Right cardiac atrium (tissue), 5 donors: ENCODE results near the gene CPM. TPM values are rescaled to one million over a fixed set of nuclear protein-coding genes. Genes with fewer than 3 reads are reported as not detected.

Experiments used
- ATAC-seq, 2 donors: fragments of 200-7000 bp; cut with Tn5 transposase; one replicate each; pipeline versions ENCODE4 v1.8.0 to v1.9.1; 2020; ENCODE audit warnings: moderate library complexity in 2 of 2, mild to moderate bottlenecking in 1 of 2
- DNase-seq, 3 donors: peaks; one replicate each; pipeline ENCODE4 v3.0.0-alpha.2; 2020
- H3K27ac ChIP-seq: one replicate; pipeline ENCODE4 v1.5.1; 2013; ENCODE audit warnings: mild to moderate bottlenecking, low read length, control low read depth, moderate library complexity
- H3K27me3 ChIP-seq: one replicate; pipeline ENCODE4 v1.6.1; 2013; ENCODE audit not compliant: control insufficient read depth, insufficient read depth
- H3K4me1 ChIP-seq: one replicate; pipeline ENCODE4 v1.6.1; 2013; ENCODE audit warnings: low read length; ENCODE audit not compliant: control insufficient read depth, insufficient read depth
- H3K4me3 ChIP-seq: one replicate; pipeline ENCODE4 v1.5.1; 2013; ENCODE audit warnings: low read length, control low read depth
- H3K9me3 ChIP-seq: one replicate; pipeline ENCODE4 v1.6.1; 2013; ENCODE audit warnings: low read length; ENCODE audit not compliant: control insufficient read depth
- WGBS: extraction: QIAGEN DNeasy Blood & Tissue Kit; methylation state at CpG from one replicate; pipeline ENCODE4 v1.1.7; 2013; 5-methylcytosine and 5-hydroxymethylcytosine counted together
- intact Hi-C, 4 donors: fragments of 100-400 bp; cut with DNase I; formaldehyde crosslinking; loops; one replicate each; pipeline versions ENCODE4 v1.11.0 to v1.14.0; 2022 to 2023
- polyA plus RNA-seq: library from polyadenylated mRNA; stranded (reverse); fragments of 200-250 nt; gene quantifications from one replicate; pipeline ENCODE4 v1.2.3, GENCODE V29; 2013
- total RNA-seq, 4 donors: library from RNA; stranded (reverse); fragmentation: NEBNext Ultra II Directional; extraction: Animal tissue kit (Norgen Biotek cat#: 25700); gene quantifications; one replicate each; pipeline ENCODE4 v1.2.1, GENCODE V29; 2021
- donor health status: healthy with polysubstance abuse.
- donor health status: DM: no; HTN: yes; CAD: no.
- donor health status: DM: no; HTN: no; CAD: no.
- donor health status: DM: no; HTN: yes; CAD: no; lungs with severe emphysema.
- donor health status: DM: yes; HTN: yes; CAD: no.

CPM gene
- total and polyA plus RNA-seq, 5 donors = 5.8 to 14.3 (median 8.4) TPM

- ATAC-seq = no peak
Measured at GRCh38 chr12:68954811-68955210, 21.8 kb upstream of the CPM start.

GRCh38 chr12:68953536-68953935 is 20.6 kb upstream of the CPM start:
- WGBS = 71% methylated on average over 2 of the region's 2 CpGs
- Histone ChIP-seq H3K4me1 (no peaks in the 10 kb centered on the region), H3K9me3 (no peaks in the 10 kb centered on the region), H3K4me3 (no peak overlapping the region), H3K27ac (no peak overlapping the region), H3K27me3 (no peaks in the 10 kb centered on the region)
- DNase-seq (no peak), ATAC-seq (no peak)
- intact Hi-C loops = no loop called here

More at GRCh38 chr12:68954811-68955210, 21.8 kb upstream of the CPM start:
- intact Hi-C loops = no loop called here
- Histone ChIP-seq H3K4me3 (no peak overlapping the region), H3K9me3 (no peaks in the 10 kb centered on the region), H3K27me3 (no peaks in the 10 kb centered on the region), H3K4me1 (no peaks in the 10 kb centered on the region), H3K27ac (no peak overlapping the region)
- 91% methylated on average over 7 of the region's 7 CpGs for WGBS
- DNase-seq = no peak

DNA sequence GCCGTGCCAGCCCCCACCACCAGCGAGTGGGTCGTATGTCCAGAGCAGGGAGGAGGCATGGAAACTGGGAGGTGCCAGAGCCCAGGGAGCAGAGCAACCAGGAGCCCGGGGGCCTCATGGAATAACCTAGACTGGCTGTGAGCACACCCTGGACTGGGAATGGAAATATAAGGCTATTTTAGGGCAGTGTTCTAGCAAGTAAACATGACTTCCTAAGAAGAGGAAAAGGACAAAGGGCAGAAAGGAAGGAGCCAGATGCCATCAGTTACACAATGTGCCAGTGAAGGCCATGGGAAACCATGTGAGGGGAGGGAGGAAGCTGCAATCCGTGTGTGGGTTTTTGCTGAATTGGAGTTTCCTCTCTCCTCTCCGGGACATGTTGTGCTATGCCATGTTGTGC is 18.7 kb upstream of the CPM start:
- 60% methylated on average over 6 of the region's 6 CpGs for WGBS
- peak; percentile 61 to 66 for ATAC-seq

GRCh38 chr12:68950511-68950910 is 17.5 kb upstream of the CPM start:
- Histone ChIP-seq H3K27me3 (no peaks in the 10 kb centered on the region), H3K9me3 (no peaks in the 10 kb centered on the region), H3K4me3 (no peak overlapping the region), H3K27ac (no peak overlapping the region), H3K4me1 (no peaks in the 10 kb centered on the region)
- DNase-seq (no peak), ATAC-seq (no peak)
- 96% methylated on average over 4 of the region's 4 CpGs for WGBS
- intact Hi-C loops = no loop called here

More for the DNA sequence above, 18.7 kb upstream of the CPM start:
- H3K9me3 ChIP-seq = no peaks in the 10 kb centered on the region
- intact Hi-C loops = no loop called here
- DNase-seq = peak in 2 of 3 donors; percentile 26 to 47
- peak overlapping the region; percentile 55 for H3K27ac ChIP-seq
- H3K4me3 ChIP-seq = no peak overlapping the region
- H3K27me3 ChIP-seq = no peaks in the 10 kb centered on the region
- no peaks in the 10 kb centered on the region for H3K4me1 ChIP-seq

DNA sequence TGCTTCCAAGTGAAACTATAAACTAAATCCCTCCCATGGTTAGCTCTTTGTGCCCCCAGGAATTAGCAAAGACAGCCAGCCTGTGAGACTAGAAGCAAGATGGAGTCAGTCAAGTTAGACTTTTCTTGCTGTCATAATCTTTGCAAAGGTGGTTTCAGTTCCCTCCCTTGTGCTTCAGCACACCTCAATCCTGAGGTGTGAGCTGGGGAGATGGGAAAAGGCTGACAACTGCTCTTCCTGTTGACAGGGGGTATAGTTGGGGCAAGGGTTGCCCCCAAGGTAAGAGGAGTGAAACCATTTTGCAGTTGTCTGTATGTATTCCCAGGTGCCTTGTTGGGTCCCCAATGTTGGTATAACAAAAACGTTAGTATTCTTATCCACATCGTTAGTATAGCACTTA is 12.3 kb upstream of the CPM start:
- H3K27me3 ChIP-seq = no peaks in the 10 kb centered on the region
- H3K4me3 ChIP-seq = no peak overlapping the region
- 60% methylated on average over 2 of the region's 2 CpGs for WGBS
- no peak for DNase-seq
- intact Hi-C loops = no loop called here
- no peak overlapping the region for H3K27ac ChIP-seq
- ATAC-seq = no peak
- H3K9me3 ChIP-seq = no peaks in the 10 kb centered on the region
- no peaks in the 10 kb centered on the region for H3K4me1 ChIP-seq

DNA sequence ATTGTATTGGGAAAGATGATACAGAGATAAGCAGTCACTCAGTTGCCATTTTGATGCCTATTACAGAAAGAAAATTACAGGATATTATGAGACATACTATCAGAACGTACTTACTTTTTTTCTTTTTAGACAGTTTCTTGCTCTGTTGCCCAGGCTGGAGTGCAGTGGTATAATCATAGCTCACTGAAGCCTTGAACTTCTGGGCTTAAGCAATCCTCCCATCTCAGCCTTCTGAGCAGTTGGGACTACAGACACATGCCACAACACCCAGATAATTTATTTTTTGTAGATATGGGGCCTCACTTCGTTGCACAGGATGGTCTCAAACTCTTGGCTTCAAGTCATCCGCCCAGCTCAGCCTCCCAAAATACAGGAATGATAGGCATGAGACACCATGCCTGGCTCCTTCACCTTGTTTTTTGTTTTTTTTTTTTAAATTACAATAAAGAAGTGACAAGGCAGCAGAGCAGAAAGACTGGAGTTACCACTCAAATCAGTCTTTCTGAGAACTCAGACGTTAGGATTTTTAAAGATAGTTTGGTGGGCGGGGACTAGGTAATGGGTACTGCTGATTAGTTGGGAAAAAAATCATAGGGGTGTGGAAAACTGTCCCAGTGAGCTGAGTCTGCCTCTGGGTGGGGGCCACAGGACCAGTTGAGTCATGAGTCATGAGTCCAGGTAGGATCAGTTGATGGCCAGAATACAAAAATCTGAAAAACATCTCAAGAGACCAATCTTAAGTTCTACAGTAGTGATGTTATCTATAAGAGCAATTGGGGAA is 11.5 kb upstream of the CPM start:
- H3K4me1 ChIP-seq = no peaks in the 10 kb centered on the region
- H3K9me3 ChIP-seq = no peaks in the 10 kb centered on the region
- no peak overlapping the region for H3K4me3 ChIP-seq
- intact Hi-C loops = no loop called here
- no peaks in the 10 kb centered on the region for H3K27me3 ChIP-seq
- ATAC-seq (no peak), DNase-seq (no peak)
- 67% methylated on average over 5 of the region's 5 CpGs for WGBS
- H3K27ac ChIP-seq = no peak overlapping the region

- Histone ChIP-seq H3K9me3 (no peaks in the 10 kb centered on the region), H3K27ac (no peak overlapping the region), H3K4me3 (no peak overlapping the region), H3K27me3 (no peaks in the 10 kb centered on the region), H3K4me1 (no peaks in the 10 kb centered on the region)
- DNase-seq = no peak
- 91% methylated on average over 1 of the region's 1 CpG for WGBS
- intact Hi-C loops = no loop called here
- no peak for ATAC-seq
Measured at GRCh38 chr12:68943848-68944247, 10.9 kb upstream of the CPM start.

DNA sequence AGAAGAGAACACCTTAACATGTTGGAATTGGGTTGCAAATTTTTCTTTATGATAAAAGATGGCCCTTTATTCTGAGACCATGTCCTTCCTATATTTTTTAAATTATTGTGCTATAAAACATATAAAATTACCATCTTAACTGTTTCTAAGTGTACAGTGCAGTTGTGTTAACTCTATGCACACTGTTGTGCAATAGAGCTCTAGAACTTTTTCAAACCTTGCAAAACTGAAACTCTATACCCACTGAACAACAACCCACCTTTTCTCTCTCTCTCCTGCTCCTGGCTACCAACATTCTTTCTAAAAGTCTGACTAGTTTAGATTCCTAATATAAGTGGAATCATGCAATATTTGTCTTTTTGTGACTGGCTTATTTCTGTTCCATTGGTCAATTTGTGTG is 7.8 kb upstream of the CPM start:
- Histone ChIP-seq H3K4me3 (no peak overlapping the region), H3K4me1 (peaks cover 1% of the 10 kb centered on the region), H3K9me3 (no peaks in the 10 kb centered on the region), H3K27me3 (no peaks in the 10 kb centered on the region), H3K27ac (no peak overlapping the region)
- ATAC-seq (no peak), DNase-seq (no peak)
- intact Hi-C loops = no loop called here

GRCh38 chr12:68939505-68939904 is 6.5 kb upstream of the CPM start:
- WGBS = 56% methylated on average over 1 of the region's 1 CpG
- Histone ChIP-seq H3K27me3 (no peaks in the 10 kb centered on the region), H3K4me3 (no peak overlapping the region), H3K9me3 (no peaks in the 10 kb centered on the region), H3K4me1 (peaks cover 1% of the 10 kb centered on the region), H3K27ac (no peak overlapping the region)
- DNase-seq (no peak), ATAC-seq (no peak)
- intact Hi-C loops = no loop called here

DNA sequence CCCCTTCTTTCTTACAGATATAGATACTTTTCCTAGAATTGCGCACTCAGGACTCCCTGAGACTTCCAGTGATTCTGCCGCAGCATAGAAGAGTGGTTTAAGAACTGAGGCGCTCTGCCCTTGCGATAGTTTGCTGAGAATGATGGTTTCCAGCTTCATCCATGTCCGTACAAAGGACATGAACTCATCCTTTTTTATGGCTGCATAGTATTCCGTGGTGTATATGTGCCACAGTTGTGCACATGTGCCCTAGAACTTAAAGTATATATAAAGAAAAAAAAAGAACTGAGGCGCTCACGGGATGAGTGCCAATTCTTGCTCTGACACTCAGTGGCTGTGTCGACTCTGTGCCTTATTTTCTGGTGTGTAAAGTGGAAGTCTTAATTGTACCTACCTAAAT is 1.4 kb upstream of the CPM start:
- Histone ChIP-seq H3K27ac (no peak overlapping the region), H3K4me1 (peaks cover 4% of the 10 kb centered on the region), H3K4me3 (no peak overlapping the region), H3K27me3 (no peaks in the 10 kb centered on the region), H3K9me3 (no peaks in the 10 kb centered on the region)
- DNase-seq (no peak), ATAC-seq (no peak)
- 95% methylated on average over 9 of the region's 9 CpGs for WGBS
- intact Hi-C loops = no loop called here

GRCh38 chr12:68932128-68932960 is 627 bp downstream of the CPM start:
- Histone ChIP-seq H3K27ac (no peak overlapping the region), H3K9me3 (no peaks in the 10 kb centered on the region), H3K4me3 (peak overlapping the region; percentile 56), H3K4me1 (peaks cover 4% of the 10 kb centered on the region), H3K27me3 (no peaks in the 10 kb centered on the region)
- ATAC-seq (peak; percentile 37 to 47), DNase-seq (no peak)
- intact Hi-C loops = no loop called here
- WGBS = 8% methylated on average over 18 of the region's 18 CpGs
